GM23338 (cell line): ENCODE results near the gene RCL1.

Experiments
- STAT1 ChIP-seq: IDR thresholded peaks from one replicate; pipeline ENCODE4 v1.6.1; 2016; ENCODE audit warnings: antibody characterized with exemption; ENCODE audit not compliant: unreplicated experiment
- TF ChIP-seq, protein P1 (sequence below): IDR thresholded peaks from one replicate; pipeline ENCODE4 v1.6.1; 2018; ENCODE audit warnings: antibody characterized with exemption; ENCODE audit not compliant: unreplicated experiment

DNA sequence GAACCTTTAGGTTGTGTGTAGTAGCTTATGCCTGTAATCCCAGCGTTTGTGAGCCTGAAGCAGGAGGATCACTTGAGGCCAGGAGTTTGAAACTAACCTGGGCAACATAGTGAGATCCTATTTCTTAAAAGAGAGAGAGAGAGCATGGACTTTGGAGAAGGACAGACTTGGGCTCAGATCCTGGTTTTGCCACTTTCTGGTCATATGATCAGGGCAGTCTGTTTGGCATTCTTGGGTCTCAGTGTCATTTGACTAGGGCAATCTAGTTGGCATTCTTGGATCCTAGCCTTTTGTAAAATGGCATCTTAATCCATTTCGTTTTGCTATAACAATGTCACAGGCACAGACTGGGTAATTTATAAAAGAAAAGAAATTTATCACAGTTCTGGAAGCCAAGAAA, 28.4 kb downstream of the RCL1 start:
- TF ChIP-seq, protein P1, sequence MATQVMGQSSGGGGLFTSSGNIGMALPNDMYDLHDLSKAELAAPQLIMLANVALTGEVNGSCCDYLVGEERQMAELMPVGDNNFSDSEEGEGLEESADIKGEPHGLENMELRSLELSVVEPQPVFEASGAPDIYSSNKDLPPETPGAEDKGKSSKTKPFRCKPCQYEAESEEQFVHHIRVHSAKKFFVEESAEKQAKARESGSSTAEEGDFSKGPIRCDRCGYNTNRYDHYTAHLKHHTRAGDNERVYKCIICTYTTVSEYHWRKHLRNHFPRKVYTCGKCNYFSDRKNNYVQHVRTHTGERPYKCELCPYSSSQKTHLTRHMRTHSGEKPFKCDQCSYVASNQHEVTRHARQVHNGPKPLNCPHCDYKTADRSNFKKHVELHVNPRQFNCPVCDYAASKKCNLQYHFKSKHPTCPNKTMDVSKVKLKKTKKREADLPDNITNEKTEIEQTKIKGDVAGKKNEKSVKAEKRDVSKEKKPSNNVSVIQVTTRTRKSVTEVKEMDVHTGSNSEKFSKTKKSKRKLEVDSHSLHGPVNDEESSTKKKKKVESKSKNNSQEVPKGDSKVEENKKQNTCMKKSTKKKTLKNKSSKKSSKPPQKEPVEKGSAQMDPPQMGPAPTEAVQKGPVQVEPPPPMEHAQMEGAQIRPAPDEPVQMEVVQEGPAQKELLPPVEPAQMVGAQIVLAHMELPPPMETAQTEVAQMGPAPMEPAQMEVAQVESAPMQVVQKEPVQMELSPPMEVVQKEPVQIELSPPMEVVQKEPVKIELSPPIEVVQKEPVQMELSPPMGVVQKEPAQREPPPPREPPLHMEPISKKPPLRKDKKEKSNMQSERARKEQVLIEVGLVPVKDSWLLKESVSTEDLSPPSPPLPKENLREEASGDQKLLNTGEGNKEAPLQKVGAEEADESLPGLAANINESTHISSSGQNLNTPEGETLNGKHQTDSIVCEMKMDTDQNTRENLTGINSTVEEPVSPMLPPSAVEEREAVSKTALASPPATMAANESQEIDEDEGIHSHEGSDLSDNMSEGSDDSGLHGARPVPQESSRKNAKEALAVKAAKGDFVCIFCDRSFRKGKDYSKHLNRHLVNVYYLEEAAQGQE = no peak
- TF ChIP-seq STAT1 = no peak
